ENCODE results near the gene C9orf78. TPM values are rescaled to one million over a fixed set of nuclear protein-coding genes. Genes with fewer than 3 reads are reported as not detected.

The C9orf78 gene
- total RNA-seq, 6 experiments from 2014 or later: 25.2 to 39.8 (median 33.5) TPM

- Histone ChIP-seq H3K9me3 (no peaks in the 10 kb centered on the region), H3K27ac (peak within 1 kb of the TSS in 2 of 3 donors; percentile 34 to 74), H3K4me3 (peak within 1 kb of the TSS; percentile 68 to 99 (median 86)), H3K4me1 (peaks cover 0 to 5% (median 2%) of the 10 kb centered on the region in 4 donors), H3K36me3 (peaks cover 0 to 50% (median 20%) of the 10 kb centered on the region in 4 donors), H3K27me3 (no peaks in the 10 kb centered on the region)
- intact Hi-C loops (cut with DNase I): no loop called here
- WGBS (ENCODE audit: insufficient coverage, low coverage, low lambda C conversion rate, missing lambda C conversion rate): 5% methylated on average over 17 of the region's 47 CpGs
- ATAC-seq: peak; percentile 96 to 98 (median 96)
- DNase-seq: peak; percentile 93 to 96 (median 96)
- peak; percentile 63 for TF ChIP-seq POLR2A (IDR thresholded peaks at IDR 0.05)
- no peak for TF ChIP-seq CTCF (IDR thresholded peaks at IDR 0.05)
Measured at GRCh38 chr9:129823935-129824601, 11.0 kb downstream of the C9orf78 start, which contains the start of gene TOR1A. TOR1A (minus strand) TSS chr9:129824136; CDS start chr9:129824085, 51 bp downstream.

GRCh38 chr9:129823542-129823934, 11.5 kb downstream of the C9orf78 start:
- peak overlapping the region in 1 of 3 donors; percentile 74 for H3K27ac ChIP-seq
- no peaks in the 10 kb centered on the region for H3K27me3 ChIP-seq
- H3K4me3 ChIP-seq: peak overlapping the region; percentile 68 to 99 (median 86)
- H3K9me3 ChIP-seq: no peaks in the 10 kb centered on the region
- TF ChIP-seq POLR2A (IDR thresholded peaks at IDR 0.05): no peak
- no peak for TF ChIP-seq CTCF (IDR thresholded peaks at IDR 0.05)
- H3K36me3 ChIP-seq: peaks cover 0 to 50% (median 17%) of the 10 kb centered on the region in 4 donors
- 0% methylated on average over 9 of the region's 15 CpGs for WGBS (ENCODE audit: insufficient coverage, low coverage, low lambda C conversion rate, missing lambda C conversion rate)
- H3K4me1 ChIP-seq: peaks cover 0 to 5% (median 2%) of the 10 kb centered on the region in 4 donors
- DNase-seq (no peak), ATAC-seq (peak; percentile 39 to 56 (median 46))
- intact Hi-C loops (cut with DNase I): no loop called here

GRCh38 chr9:129822898-129823541, 12.1 kb downstream of the C9orf78 start:
- no peak for TF ChIP-seq POLR2A (IDR thresholded peaks at IDR 0.05)
- no peak for TF ChIP-seq CTCF (IDR thresholded peaks at IDR 0.05)
- H3K27ac ChIP-seq: no peak overlapping the region
- H3K36me3 ChIP-seq: peaks cover 0 to 50% (median 14%) of the 10 kb centered on the region in 4 donors
- WGBS (ENCODE audit: insufficient coverage, low coverage, low lambda C conversion rate, missing lambda C conversion rate): 7% methylated on average over 9 of the region's 26 CpGs
- intact Hi-C loops (cut with DNase I): no loop called here
- no peaks in the 10 kb centered on the region for H3K27me3 ChIP-seq
- ATAC-seq: peak; percentile 30 to 41 (median 35)
- peak in 2 of 3 donors; percentile 41 to 55 for DNase-seq
- peaks cover 0 to 5% (median 2%) of the 10 kb centered on the region in 4 donors for H3K4me1 ChIP-seq
- peak overlapping the region; percentile 68 to 99 (median 86) for H3K4me3 ChIP-seq
- H3K9me3 ChIP-seq: no peaks in the 10 kb centered on the region

- intact Hi-C loops (cut with DNase I): no loop called here
- DNase-seq (no peak), ATAC-seq (peak in 1 of 4 donors; percentile 6)
- H3K9me3 ChIP-seq: no peaks in the 10 kb centered on the region
- WGBS (ENCODE audit: insufficient coverage, low coverage, low lambda C conversion rate, missing lambda C conversion rate): 76% methylated on average over 3 of the region's 14 CpGs
- H3K27me3 ChIP-seq: no peaks in the 10 kb centered on the region
- no peak overlapping the region for H3K27ac ChIP-seq
- peaks cover 3 to 45% (median 12%) of the 10 kb centered on the region in 4 donors for H3K36me3 ChIP-seq
- TF ChIP-seq POLR2A (IDR thresholded peaks at IDR 0.05): no peak
- no peak for TF ChIP-seq CTCF (IDR thresholded peaks at IDR 0.05)
- H3K4me1 ChIP-seq: peaks cover 0 to 13% (median under 1%) of the 10 kb centered on the region in 4 donors
- H3K4me3 ChIP-seq: no peak overlapping the region
Measured at GRCh38 chr9:129816501-129817435, 18.3 kb downstream of the C9orf78 start.
